GM21529 (cell line): ENCODE data around the gene REPS1.
A peak's percentile ranks its signal among the peaks of the same experiment; 100 is the strongest.

Experiments
- ATAC-seq: cut with Tn5 transposase; IDR thresholded peaks from one replicate; pipeline ENCODE4 v1.9.1; 2021; ENCODE audit not compliant: unreplicated experiment

REPS1 gene

DNA sequence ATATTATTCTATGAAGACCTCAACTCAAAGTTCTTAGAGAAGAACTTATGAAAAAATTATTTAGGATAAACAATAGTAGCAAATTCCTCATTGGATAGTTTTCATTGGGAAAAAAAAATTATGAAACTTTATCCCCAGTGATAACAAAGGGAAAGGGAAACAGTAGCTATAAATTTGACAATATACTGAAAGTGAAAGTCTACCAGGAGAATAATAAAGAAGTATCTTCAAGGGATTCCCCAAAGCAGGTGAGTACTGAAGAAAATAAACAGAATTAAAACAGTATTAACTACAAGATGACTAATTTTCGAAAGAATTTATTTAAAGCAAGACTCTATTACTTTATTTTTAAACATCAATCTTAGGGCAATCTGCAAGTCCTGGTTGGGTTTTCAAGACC, 56.4 kb downstream of the REPS1 start:
- no peak for ATAC-seq

DNA sequence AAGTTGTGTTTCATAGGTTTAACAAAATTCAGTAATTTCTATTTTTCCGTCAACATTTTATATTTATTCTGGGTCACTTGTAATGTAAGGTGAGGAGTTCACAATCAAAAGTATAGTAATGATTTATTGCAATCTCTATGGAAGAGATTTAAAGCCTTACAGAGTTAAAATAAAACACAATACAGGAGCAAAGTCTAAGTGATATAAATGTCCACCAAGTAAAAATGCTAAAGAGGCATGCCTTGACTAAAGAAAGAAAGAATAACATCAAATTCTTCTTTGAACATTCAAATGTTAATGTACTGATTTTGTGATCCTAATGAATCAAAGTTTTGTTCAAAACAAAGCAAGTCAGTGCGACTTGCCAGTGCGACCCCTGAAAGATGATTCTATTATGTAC, 61.5 kb downstream of the REPS1 start:
- ATAC-seq, result no peak

DNA sequence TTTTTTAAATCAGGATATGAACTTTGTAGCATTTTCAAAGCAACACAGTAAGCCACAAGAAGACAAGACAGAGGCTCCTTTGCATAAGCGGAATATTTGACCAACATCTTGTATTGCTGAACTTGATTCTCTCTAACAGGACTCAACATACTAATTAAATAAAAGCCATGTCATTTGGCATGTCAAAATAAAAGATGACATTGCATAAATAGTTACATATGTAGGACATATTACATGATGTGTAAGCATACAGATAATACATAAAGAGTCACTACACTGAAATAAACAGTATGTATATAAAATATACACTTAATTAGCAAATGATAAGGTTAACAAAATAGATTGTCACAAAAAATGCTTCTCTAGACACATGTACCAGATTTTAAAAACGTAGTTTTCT, 62.2 kb downstream of the REPS1 start:
- ATAC-seq, result no peak

DNA sequence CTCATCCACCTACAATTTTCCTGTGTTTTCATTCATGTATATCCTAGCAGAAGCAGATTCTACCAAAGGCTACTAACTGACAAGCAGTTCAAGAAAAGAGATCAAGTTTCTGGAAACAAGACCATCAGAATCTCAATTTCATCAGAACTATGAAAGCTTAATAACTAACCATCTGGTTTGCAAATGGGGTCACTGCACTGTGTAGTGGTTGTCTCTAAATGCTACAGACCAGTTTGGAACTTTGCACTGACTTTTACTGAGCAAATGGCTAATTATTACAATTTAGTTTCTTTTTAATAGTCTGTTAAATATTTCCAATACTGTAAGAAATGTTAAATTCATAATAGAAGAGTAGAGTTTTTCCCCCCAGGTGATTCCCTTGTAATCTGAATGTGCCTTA, 64.5 kb downstream of the REPS1 start:
- no peak for ATAC-seq

DNA sequence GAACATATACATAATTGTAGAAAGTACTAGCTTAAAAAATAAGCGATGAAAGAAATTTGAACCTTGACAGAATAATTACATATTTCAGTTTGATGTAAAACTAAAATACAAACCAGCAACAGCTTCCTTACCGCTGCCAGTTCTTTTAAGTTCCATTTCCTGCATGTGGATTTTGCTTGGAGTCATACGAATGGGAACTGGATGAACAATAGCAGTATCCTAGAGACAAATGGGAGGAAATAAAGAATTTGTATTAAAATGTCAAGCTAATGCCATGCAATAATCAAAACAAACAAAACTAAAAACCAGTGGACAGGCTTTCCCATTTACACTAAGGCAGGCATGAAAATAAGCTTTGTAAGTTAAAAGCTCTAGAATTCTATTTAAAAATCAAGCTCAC, 67.1 kb downstream of the REPS1 start:
- ATAC-seq, result no peak

DNA sequence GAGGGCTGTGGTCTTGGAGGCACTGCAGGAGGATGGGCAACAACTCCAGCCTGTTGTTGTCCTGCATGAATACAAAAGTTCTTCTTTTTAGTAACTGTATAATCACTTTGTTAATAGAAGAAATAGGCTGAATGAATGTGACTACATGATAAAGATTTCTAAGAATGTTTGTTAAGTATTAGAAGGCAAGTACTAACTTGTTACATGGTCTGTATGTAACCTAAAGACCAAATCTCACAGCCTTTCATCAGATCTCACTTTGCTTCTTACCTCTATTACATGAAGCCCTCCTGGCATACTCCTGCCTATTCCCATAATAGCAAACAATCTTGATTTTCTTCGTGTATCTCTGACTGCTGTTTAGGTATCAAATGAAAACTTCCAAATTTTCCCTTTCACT, 73.4 kb downstream of the REPS1 start:
- ATAC-seq, result no peak

DNA sequence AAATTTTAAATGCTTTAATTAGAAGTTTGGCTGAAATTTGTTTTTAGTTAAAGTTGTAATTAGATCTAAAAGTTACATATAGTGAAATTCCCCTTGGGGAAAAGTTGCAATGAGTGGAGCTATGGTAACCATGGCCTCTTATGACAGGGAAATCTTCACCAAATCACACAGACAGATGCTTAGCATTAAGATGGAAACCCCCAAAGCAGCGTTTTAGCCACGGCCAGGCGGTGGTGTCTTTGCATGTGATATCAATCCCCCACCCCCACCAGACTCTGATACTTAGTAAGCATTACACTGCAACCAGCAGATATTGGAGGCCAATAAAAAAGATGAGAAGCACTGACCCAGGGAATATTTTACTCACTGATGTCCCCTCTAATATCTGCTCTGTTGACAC, 75.7 kb downstream of the REPS1 start:
- no peak for ATAC-seq

DNA sequence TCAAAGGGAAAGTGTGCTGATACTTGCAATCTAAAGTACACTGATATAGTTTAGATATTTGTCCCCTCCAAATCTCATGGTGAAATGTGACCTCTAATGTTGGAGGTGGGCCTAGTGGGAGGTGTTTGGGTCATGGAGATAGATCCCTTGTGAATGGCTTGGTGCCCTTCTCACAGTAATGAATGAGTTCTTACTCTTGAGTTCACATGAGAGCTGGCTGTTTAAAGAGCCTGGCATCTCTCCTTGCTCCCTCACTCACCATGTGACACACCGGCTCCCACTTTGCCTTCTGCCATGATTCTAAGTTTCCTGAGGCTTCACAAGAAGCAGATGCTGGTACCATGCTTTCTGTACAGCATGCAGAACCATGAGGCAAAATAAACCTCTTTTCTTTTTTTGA, 78.1 kb downstream of the REPS1 start:
- ATAC-seq, result no peak

DNA sequence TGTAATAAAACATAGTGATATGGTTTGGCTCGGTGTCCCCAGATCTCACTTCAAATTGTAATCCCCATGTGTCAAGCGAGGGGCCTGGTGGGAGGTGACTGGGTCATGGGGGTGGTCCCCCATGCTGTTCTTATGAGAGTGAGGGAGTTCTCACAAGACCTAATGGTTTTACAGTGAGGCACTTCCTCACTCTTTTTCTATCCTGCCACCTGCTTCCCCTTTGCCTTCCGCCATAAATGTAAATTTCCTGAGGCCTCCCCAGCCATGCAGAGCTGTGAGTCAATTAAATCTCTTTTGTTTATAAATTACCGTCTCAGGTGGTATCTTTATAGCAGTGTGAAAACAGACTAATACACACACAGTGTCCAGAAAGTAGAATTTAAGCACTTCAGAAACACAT, 78.5 kb downstream of the REPS1 start:
- no peak for ATAC-seq

DNA sequence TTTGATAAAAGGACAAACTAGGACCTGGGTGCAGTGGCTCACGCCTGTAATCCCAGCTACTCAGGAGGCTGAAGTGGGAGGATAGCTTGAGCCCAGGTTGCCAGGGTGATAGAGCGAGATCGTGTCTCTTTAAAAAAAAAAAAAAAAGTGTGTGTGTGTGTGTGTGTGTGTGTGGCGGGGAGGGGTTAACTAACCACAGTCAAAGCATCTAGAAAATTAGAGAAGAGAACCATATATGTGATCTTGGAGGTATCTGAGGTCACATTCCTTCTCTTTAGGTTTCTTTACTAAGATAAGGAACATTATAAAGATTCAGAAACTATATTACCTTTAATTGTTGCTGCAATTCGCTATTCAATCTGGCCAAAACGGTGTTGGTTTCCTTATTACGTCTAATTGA, 80.9 kb downstream of the REPS1 start:
- ATAC-seq, result no peak

DNA sequence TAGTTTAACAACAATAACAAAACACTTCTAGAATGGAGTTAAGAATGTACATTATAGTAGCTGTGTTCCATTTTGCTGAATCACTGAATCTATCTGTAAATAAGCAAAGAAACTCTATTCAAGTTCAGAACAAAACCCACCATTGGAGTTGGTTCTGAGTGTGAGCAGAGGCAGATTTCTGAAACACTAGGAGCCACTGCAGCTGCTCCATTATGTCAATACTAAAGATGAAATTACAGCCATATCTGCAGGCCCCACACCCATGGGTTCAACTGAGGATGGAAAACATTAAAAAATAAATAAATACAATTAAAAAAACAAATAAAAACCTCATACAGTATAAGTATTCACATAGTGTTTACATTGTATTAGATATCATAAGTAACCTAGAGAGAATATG, 91.0 kb downstream of the REPS1 start:
- ATAC-seq, result no peak

DNA sequence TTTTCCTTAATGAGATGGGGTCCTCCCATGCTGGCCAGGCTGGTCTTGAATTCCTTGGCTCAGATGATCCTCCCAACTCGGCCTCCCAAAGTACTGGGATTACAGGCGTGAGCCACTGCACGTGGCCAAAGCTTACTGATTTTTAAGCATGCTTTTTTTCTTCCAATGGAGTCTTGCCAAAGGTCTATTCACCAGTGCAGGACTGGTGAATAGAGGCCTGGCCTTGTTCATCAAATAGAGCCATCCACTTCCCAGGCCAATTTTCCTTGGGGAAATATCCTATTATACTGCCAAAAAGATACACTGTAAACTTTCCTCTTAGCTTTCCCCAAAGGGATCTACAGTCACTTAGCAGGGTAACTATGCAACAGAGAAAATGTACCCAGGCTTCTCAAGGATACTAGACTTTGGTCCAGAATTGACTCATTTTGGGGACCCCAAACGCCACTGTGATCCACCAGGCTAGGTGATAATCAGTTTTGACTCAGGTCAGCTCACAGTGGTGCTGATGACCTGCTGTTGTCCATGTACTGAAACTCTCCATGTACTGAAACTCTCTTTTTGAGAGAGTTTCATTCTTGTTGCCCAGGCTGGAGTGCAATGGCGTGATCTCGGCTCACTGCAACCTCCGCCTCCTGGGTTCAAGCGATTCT, 91.8 kb downstream of the REPS1 start:
- ATAC-seq, result no peak

DNA sequence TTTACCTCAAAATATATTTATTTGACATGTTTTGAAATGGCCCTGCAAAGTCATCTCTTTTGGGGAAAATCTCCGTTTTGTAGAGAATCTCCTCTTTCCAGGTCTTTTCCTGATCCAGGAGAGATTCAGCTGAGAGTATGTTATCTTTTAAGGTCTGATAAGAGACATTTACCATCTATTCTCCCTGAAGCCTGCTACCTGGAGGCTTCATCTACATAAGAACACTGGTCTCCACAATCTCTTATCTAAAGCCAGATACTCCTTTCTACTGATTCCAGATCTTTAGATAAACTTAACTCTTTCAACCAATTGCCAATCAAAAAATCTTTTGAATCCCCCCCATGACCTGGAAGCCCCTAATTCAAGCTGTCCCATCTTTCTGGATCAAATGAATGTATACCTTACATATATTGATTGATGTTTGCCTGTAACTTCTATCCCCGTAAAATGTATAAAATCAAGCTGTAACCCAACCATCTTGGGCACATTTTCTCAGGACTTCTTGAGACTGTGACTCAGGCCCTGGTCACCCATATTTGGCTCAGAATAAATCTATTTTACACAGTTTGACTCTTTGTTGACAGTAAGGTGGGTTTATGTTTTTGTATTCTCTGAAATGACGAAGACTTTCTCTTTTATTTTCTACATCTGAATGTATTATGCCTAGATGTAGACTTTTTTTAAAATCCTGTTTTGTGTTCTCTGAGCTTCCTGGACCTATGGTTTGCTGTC, 96.6 kb downstream of the REPS1 start:
- ATAC-seq, result no peak

DNA sequence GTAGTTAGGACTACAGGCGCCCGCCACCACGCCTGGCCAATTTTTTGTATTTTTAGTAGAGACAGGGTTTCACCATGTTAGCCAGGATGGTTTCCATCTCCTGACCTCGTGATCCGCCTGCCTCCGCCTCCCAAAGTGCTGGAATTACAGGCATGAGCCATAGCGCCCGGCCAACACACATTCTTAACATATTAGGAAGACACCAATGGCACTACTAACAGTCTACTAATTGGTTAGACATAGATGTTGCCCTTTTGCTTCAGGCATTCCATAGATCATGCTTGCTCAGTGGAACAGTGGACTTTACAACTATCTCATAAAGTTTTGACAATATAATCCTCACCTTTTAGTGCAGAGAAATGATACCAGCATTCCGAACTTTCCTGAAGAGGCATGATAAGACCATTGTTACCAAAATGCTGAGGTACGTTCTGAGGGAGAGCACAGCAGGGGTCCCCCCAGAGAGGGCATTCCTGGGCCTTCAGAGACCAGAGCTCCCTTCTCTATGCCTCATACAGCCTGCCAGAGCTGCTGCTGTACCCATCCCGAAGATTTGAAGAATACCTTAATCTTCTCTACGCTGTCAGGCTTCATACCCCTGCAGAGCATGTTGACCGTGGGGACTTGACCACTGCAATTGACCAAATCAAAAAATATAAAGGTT, 102.8 kb downstream of the REPS1 start:
- ATAC-seq, result no peak

DNA sequence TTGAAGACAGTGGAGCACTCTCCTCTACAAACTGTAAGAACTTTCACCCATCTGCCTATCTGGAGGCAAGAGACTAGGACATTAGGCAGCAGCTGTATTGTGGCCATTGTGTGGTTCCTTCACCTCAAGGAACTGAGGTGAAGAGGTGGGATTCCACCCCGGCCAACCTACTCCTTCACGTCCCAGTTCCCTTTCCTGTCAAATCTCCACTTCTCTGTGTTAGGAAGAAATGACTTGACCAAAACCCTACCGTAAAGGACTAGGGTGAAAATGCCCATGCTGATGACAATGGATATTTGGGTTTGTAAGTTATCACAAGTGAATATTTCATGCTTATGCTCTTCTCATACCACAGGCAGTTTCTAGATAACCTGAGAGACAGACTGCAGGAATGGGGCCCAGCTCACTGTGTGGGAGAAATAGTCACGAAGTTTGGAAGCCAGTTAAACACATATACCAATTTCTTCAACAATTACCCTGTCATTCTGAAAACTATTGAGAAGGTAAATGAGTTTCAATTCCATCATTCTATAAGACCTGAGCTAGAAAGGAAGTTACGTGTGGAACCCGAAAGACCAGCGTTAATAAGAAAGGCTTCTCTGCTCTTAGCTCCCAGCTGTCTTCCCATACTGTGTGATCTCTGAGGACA, 105.6 kb downstream of the REPS1 start:
- peak; percentile 76 for ATAC-seq

DNA sequence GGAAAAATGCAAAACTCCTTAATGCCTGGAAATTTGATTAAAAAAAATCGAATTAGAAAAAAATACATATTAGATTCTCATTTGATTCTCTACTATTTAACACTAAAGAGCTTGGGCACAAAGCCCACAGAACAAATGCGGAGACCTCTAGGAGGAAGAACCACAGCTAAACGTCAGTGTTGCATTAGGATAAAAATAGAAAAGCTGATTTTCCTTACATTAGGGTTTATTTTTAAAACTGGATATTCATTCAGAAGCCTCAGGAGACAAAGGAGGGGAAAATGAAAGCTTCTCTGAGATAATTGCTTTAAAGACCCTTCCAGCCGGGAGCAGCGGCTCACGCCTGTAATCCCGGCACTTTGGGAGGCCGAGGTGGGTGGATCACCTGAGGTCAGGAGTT, 114.9 kb downstream of the REPS1 start:
- no peak for ATAC-seq

DNA sequence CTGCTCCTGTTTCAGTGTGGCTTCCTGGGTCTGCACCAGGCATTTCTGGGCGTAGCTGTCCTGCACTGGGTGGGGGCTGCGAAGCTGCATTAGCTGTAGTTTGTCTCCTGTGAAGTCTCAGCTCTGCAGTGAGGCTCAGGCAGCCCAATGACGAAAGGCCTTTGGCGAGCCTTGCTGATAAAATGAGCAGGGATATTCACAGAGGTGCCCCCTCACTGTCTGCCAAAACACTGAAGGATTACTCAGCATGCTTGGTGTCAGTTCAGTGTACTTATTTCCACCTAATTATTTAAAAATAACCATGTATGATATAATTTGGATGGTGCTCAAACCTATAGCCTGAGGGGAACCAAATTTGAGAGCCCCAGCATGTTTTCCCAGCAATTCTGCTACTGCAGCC, 118.7 kb downstream of the REPS1 start:
- ATAC-seq, result no peak

DNA sequence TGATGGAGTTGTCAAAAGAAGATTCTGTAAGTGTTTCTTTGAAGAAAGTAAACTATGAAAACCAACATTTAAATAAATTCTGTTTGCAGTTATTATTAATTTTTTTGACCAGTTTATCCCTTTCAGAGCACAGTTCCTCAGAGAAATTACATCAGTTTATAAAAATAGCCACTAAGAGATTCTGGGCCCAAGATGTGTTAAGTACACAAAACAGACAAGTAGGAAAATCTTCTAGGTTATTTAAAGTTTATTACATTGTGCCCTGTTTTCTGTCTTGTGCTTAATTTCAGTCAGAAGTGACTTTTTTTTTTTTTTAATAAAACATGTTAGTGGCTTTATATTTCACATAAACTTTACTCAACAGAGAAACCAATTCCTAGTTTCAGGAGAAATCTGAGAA, 119.9 kb downstream of the REPS1 start:
- no peak for ATAC-seq

DNA sequence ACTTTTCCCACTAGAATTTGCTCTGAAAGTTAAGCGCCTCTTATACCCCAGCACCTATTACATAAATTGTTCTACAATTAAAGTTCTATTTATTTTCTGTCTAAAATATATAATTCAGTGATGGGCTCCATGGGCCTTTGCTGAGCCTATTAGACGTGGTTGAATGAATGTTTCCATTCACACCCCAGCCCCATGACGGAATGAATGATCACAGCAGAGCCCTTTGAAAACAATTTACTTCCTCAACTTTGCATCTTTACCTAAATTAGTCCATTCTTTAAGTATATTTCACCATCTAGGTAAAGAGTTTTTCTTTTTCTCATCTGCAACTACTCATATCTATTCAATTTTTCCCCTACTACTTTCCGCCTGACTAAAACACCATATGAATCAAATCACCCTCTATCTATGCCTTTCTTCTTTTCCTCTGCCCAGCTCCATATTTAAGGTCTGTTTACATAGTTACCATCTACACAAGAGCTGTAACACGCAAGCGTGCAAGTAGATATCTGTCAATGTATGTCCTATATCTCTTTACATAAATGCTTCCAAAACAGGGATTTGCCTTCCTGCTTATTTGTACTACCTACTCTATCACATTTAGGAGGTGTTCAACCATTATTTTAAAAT, 122.5 kb downstream of the REPS1 start:
- ATAC-seq, result no peak

DNA sequence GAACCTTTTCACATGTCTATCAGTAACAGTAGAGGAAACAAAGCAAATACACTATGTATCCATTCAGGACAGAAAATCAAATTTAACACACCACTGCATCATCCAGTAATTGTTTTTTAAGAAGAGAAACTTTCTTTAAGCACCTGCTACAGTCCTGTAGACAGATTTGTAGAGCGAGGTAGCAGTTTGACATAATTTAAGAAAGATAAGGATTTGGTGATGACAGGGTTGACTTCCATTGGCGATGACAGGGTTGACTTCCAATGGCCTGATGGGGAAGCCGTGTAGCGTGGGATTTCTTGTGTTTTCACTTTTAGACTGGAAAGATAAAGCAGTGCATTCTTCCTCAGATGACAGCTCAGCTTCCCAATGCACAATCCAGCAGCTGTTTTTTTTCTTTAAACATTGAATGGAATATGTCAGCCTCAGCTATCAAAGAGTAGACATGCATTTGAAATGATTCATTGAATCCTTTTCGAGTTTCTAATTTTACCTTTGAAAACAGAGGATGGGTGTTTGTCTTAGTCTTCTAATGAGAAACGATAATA, 123.6 kb downstream of the REPS1 start:
- no peak for ATAC-seq

DNA sequence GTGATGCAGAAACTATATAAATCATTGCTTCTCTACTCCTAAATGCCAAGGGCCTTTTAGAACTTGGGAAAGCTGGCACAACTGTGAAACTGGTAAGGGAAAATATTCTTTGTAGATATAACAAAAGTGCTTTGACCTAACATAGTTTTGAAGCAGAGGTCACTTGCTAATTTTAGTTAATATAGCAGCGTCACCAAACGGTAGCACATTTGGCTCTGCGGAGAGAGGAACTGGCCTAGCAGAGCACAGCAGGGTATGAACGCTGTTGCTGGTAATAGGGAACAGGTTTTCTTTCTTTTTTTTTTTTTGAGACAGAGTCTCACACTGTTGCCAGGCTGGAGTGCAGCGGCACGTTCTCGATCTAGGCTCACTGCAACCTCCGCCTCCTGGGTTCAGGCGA, 124.7 kb downstream of the REPS1 start:
- ATAC-seq, result no peak
